AG20443 (cell line): ENCODE results near the gene LCP2.

Source experiments
- DNase-seq: peaks from one replicate; pipeline ENCODE4 v3.0.0; 2012; ENCODE audit warnings: low spot score, mixed read lengths

Gene LCP2

DNA sequence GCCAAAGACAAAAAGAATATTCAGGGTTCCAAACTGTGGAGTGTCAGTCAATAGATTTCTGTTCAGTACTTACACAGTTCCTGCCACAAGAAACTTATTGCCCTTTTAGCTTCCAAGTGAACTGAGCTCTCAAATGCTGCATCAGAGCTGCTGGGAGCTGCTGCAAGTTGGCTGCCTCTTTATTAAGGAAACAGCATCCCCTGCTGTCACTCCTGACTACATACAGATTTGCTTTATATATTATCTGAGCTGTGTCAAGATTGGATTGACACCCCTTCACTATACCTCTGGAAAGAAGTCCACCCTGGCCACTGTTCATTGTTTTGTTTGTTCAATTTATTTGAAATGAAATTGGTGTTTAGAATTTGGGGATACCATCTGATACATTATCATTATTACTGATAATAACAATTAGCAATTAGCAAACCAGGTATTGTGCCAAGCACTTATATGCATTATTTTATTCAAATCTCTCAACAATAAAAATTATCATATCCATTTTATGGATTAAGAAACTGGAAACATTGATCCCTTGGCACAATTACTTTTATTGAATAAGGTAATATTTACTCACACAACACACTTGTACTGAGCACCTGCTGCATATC is 81.2 kb downstream of the LCP2 start:
- DNase-seq = peak; percentile 62

DNA sequence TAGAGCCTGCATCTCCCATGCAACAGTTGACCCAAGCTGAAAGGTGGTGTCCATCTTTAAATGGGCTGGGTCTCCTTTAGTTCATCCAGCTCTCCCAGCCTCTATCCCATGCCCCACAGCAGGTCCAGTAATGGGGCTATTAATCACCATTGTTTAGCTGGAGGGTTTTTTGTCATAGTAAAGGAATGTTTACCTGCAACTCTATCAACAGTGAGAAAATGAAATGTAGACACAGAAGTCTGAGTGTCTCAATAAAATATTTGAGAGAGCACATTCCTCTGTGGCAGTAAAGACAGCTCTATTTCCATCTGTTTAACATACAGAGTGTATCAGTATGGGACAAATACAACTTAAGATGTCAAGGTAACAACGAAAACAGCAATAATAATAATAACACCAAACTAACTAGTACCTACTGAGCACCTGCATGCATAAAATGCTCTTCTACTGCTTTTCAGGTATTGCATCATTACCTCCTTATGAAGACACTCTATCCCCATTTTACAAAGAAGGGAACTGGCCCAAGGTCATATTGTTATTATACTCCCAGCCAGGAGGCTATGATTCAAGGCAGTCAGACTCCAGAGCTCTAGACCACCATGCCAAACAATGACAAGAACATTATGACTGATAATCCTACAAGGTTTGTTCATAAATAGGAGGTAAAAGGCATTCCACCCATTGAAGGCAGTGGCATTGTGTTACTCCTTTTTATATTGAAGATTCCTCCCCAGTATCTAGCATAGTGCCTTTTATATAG is 85.8 kb downstream of the LCP2 start:
- DNase-seq = no peak

DNA sequence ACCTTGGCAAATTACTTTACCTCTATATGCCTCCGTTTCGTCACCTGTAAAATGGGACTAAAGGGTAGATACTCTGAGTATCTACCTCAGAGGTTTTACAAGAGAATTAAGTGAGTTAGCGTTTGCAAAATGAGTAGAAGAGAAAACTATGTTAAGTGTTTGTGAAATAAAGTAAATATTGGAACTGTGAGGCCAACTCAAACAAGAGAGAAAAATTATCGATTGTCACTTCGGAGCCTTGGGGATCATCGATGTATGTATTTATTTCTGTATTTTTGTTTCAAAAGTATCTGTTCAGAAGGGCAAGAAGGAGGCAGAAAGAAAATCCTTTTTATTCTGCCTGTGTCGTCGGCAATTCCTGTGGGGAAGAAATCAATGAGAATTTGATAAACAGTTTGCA is 90.6 kb downstream of the LCP2 start:
- no peak for DNase-seq

DNA sequence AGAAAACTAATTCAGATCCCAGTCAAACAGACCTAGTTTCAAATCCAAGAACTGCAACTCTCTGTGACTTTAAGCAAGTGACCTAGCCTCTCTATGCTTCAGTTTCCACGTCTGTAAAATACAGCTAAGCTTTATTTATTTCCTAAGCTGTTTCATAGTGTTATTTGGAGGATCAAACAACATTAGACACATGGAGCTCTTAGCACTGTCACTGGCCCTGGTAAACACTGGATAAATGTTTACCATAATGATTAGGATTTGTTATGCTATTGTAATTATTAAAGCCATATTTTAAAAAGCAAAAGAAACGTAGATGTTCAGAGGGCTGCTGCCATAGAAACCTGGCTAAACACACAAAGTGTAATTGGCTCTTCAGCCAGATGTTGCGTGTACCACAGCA is 91.4 kb downstream of the LCP2 start:
- no peak for DNase-seq

DNA sequence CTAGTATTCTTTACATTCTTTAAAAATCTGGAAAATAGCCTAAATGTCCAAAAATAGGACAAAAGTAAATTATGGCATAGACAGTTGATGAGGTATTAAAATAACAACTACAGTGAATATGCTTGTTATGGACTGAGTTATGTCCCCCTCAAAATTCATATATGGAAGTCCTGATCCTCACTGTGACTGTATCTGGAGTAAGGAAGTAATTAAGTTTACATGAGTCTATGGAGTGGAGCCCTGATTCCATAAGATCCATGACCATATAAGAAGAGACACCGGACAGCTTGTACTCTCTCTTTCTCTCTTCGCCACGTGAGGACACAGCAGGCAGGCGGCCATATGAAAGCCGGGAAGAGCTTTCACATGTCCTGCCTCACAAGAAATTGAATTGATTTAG is 93.4 kb downstream of the LCP2 start:
- DNase-seq = no peak

DNA sequence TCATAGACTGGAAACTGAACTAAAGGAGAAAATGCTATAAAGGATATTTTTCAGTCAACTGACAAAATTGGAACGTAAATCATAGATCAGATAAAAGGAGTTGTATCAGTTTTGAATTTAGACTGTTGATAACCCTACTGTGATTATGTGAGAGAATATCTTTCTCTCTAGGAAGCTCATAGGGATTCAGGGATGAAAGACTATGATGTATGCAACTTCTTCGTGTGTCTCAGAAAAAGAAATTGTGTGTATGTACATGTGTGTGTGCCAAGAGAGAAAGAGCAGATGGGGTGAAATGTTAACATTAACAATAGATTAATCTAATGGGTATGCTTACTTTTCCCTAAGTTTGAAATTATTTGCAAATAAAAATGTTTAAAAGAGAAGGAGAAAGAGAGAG is 95.5 kb downstream of the LCP2 start:
- DNase-seq = no peak

DNA sequence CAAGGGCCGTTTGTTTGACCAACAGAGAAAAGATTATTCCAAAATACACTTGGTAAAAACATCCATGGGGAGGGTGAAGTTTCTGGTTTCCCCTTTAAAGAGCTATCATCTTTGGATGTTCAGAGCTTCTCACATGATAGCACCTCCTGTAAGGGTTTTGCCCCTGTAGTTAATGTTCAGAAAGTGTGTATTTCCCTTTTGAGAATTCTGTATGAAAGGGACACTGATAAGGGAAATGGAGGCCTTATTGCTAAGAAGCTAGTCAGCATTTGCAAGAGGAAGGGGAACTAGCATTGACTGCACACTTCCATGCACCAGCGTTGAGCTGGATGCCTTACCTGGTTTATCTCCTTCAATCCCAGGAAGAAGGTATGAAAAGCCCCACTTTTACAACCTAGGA is 96.3 kb downstream of the LCP2 start:
- no peak for DNase-seq

DNA sequence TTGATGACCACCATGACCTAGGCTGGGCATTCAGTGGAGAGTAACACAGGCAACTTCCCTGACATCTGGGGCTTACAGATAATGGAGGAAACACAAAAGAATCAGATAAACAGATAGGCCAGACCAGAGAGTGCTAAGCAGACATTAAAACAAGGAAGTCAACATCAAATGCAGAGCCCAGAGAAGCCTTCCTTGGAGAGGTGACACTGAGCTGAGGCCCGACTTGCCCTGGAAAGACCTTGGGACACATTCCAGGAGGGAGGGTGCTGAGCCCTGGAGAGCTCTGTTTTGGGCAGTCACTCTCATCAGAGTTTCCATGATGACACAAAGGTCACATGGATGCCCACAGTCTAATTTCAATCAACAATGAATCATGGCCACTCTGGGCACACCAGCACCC is 96.7 kb downstream of the LCP2 start:
- DNase-seq = no peak
